ENCODE measurements around the gene TBC1D4. TPM values are rescaled to one million over a fixed set of nuclear protein-coding genes. Genes with fewer than 3 reads are reported as not detected.
"Not testable (repeated sequence)": the region's sequence is repeated elsewhere in the genome, so short reads cannot be mapped to it uniquely, and the experiment has no call there.

TBC1D4 gene
- total RNA-seq, 1 donor from 2014 or later, result 84.9 TPM

DNA sequence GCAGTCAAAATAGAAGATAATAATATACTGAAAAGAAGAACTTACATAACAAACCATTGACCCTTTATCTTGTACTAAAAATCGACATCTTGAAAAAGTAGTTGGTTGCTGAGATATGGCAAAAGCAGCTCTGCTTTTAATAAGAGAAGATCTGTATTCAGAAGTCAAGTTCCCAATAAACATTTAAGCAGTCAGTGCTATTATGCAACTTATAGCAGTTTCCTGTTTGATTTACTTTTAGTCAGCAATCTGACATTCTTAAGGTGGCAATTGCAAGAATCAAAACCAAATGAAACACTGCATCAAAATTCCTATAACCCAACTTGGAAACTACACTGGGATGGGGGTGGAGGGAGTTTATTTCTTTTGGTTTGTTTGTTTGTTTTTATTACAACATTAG is 165.5 kb downstream of the TBC1D4 start:
- no peak for DNase-seq (ENCODE audit: low spot score)
- intact Hi-C loops (cut with DNase I), result no loop called here

GRCh38 chr13:75312884-75313520 is 169.0 kb downstream of the TBC1D4 start:
- intact Hi-C loops (cut with DNase I), result no loop called here
- no peak for DNase-seq (ENCODE audit: low spot score)

DNA sequence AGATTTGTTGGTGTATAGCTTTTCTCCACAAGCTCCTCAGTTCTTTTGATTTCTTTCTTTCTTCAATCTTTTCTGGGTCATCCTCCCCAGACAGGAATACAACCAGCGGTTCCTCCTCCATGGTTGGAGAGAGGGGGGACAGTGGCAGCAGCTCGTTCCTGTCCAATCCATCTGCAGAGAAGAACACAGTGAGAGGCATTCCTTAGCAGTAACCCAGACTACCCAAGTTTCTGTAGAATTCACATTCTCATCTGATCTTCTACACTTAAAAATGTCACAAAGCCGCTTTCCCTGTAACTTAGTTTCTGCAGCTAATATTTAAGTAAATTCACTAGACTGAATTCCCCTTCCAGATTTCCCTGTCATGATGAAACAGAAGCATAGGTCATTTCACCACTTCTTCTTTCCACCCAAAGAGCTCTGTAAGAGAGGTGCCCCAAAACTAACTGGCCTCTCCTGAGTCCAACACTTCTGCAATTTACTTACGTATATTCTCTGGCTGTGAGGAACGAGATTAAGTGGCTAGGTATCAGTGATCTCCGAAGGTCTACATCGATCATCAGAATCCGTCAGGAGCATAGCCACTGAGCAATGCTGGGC is 171.9 kb downstream of the TBC1D4 start:
- intact Hi-C loops (cut with DNase I), result loop anchor here (10.0 kb wide), 1 partner anchor 175 kb away; the partner anchor contains the start of gene TBC1D4
- DNase-seq (ENCODE audit: low spot score), result no peak

- DNase-seq (ENCODE audit: low spot score), result no peak
- intact Hi-C loops (cut with DNase I), result loop anchor here (10.0 kb wide), 1 partner anchor 177 kb away; the partner anchor contains the start of gene TBC1D4
Measured at GRCh38 chr13:75308222-75308621, 173.7 kb downstream of the TBC1D4 start.

DNA sequence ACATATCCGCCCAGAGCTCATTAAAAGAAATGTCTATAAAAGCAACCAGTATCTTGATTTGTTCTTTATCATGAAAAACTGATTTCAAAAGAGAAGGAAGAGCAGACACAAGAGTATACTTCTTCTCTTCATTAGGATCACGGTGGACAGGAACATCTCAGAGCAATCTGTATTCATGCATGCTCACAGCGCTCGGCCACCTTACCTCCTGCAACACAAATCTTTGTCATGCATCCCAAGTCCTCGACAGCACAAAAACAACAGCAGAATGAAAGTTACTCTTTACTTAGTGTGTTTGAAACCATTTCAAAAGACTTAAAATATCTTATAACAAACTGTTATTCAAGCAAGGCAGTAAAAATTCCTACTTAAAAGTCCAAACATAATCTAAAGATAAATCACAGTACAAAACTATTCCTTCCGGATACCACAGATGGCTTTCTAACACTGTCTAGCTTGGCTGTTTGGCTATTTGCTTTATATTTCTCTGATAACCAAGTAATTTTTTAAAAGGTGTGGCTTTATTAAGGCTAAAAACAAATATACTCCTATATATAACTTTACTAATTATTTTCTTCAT is 174.5 kb downstream of the TBC1D4 start:
- intact Hi-C loops (cut with DNase I), result loop anchor here (10.0 kb wide), 1 partner anchor 177 kb away; the partner anchor contains the start of gene TBC1D4
- no peak for DNase-seq (ENCODE audit: low spot score)

DNA sequence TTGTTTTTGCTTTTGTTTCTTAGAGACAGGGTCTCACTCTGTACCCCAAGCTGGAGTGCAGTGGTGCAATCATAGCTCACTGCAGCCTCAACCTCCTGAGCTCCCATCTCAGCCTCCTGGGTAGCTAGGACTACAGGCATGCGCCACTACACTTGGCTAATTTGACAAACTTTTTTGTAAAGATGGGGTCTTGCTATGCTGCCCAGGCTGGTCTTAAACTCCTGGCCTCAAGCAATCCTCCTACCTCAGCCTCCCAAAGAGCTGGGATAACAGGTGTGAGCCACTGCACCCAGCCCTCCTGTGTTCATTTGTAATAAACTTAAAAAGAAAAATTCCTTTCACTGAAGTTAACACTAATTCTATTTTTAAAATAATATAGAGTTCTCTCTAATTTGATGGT is 175.0 kb downstream of the TBC1D4 start:
- intact Hi-C loops (cut with DNase I), result loop anchor here (10.0 kb wide), 1 partner anchor 178 kb away; the partner anchor contains the start of gene TBC1D4
- not testable (repeated sequence) for DNase-seq (ENCODE audit: low spot score)

- DNase-seq (ENCODE audit: low spot score), result no peak
- intact Hi-C loops (cut with DNase I), result loop anchor here (10.0 kb wide), 1 partner anchor 180 kb away; the partner anchor contains the start of gene TBC1D4
Measured at GRCh38 chr13:75305059-75305458, 176.9 kb downstream of the TBC1D4 start.

DNA sequence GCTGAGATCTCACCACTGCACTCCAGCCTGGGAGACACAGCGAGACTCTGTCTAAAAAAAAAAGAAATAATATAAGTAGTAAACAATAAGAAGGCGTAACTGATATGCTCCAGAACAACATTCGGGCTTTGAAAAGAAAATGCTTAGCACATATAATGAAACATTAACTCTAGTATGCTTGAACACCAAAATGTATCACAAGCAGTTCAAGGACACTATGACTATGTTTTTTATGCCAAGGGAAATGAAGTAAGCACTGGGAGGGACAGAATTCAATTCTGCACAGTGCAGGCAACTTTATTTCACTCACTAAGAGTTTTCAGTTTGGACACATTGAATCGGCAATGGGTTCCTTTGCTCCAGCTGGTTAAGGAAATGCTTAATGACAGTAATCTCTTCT is 178.7 kb downstream of the TBC1D4 start:
- DNase-seq (ENCODE audit: low spot score), result no peak
- intact Hi-C loops (cut with DNase I), result loop anchor here (10.0 kb wide), 1 partner anchor 182 kb away; the partner anchor contains the start of gene TBC1D4

GRCh38 chr13:75302071-75302698 is 179.8 kb downstream of the TBC1D4 start:
- intact Hi-C loops (cut with DNase I), result loop anchor here (10.0 kb wide), 1 partner anchor 183 kb away; the partner anchor contains the start of gene TBC1D4

DNA sequence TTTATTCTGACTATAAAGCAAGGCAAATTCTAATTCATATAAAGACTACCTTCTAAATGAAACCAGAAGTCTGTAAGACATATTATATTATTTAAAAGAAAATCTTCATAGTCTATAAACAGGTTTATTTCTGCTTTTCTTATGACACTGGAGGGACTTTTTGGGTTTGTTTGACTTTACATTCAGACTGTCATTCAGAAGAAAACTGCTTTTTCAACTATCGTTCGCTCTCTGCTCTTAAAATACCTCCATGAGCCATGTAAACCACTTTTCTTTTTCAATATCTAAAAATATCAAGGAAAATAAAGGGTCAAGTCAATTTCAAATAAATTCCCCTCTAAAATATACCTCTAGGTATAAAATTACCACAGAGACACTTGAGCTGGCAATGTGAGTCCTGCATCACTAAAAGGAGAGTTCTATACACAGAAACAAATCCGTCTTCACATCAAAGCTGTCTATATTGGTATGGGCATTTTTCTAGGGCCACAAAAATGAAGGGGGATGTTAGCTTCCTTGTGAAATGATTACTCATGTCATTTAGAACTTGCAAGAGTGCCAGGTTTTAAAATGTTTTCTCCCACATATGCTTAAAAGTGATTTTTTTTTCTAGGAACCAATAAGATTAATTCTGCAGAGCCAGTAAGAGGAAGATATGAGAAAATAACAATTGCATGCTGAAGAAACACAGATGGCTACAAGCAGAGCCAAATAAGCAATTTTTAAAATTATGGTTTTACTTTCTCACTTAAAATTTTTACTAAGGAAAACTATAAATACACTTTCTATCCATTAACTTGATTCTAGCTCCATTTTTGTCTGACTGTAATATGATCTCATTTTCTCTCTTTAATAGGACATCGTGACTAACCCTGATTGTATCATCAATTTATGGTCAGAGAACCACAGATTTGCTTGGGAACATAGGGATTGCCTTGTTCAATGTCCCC is 181.8 kb downstream of the TBC1D4 start:
- no peak for DNase-seq (ENCODE audit: low spot score)
- intact Hi-C loops (cut with DNase I), result loop anchor here (10.0 kb wide), 1 partner anchor 185 kb away; the partner anchor contains the start of gene TBC1D4

More at GRCh38 chr13:75302071-75302698, 179.8 kb downstream of the TBC1D4 start:
- DNase-seq (ENCODE audit: low spot score), result no peak

GRCh38 chr13:75299246-75299645 is 182.7 kb downstream of the TBC1D4 start:
- intact Hi-C loops (cut with DNase I), result no loop called here

GRCh38 chr13:75296641-75297040 is 185.3 kb downstream of the TBC1D4 start:
- intact Hi-C loops (cut with DNase I), result no loop called here
- no peak for DNase-seq (ENCODE audit: low spot score)

More at GRCh38 chr13:75299246-75299645, 182.7 kb downstream of the TBC1D4 start:
- DNase-seq (ENCODE audit: low spot score), result no peak

GRCh38 chr13:75295201-75295600 is 186.8 kb downstream of the TBC1D4 start:
- no peak for DNase-seq (ENCODE audit: low spot score)
- intact Hi-C loops (cut with DNase I), result no loop called here

DNA sequence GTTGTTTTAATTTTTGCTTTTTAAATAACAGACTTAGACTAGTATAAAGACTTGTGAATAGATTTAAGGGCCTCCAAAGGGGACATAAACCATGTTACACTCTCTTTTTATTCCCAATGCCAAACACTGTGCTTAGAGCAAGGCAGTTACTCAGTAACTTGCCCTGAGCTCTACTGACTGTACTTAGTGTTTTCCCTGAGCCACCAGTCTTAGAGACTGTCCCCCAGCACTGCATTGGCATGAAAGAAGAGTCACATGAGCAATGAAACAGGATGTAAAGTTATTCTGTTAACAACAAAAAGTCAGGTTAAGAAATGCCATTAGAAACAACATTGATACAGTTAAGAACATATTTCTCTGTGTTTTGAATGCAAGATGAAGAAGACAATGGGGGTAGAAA is 187.9 kb downstream of the TBC1D4 start:
- intact Hi-C loops (cut with DNase I), result no loop called here
- no peak for DNase-seq (ENCODE audit: low spot score)

DNA sequence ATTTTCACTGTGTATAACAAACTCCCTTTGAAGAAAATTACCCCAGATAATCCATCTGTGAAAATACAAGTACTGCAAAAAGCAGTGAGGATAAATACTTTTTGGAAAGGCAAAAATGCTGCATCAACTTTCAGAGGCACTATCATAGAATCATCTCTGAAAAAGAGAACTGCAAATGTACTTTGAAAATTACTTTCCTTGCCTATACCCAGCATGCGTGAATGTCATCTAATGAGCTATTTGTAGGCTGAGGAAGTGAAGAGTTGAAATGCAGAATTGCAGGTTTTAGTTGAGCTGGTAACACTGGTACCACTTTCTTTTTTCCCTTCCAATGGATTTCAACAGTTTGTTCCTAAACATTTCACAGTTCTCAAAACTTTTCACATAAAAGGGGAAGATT is 196.7 kb downstream of the TBC1D4 start:
- intact Hi-C loops (cut with DNase I), result no loop called here
- no peak for DNase-seq (ENCODE audit: low spot score)

GRCh38 chr13:75279834-75280369 is 202.1 kb downstream of the TBC1D4 start:
- intact Hi-C loops (cut with DNase I), result no loop called here

DNA sequence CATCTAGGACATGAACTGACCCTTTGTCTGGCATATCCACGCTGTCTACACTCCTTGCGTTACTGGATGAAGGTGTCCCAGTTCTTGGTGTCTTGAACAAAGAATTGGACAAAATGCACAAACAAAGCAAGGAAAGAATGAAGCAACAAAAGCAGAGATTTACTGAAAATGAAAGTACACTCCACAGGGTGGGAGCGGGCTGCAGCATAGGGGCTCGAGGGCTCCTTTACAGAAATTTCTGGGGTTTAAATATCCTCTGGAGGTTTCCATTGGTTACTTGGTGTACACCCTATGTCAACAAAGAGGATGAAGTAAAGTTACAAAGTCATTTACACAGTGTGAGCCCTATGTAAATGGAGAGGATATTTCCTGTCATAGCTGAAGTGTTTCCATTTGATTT is 208.3 kb downstream of the TBC1D4 start:
- intact Hi-C loops (cut with DNase I); DNase-seq (ENCODE audit: low spot score): not testable (repeated sequence)

More at GRCh38 chr13:75279834-75280369, 202.1 kb downstream of the TBC1D4 start:
- no peak for DNase-seq (ENCODE audit: low spot score)

DNA sequence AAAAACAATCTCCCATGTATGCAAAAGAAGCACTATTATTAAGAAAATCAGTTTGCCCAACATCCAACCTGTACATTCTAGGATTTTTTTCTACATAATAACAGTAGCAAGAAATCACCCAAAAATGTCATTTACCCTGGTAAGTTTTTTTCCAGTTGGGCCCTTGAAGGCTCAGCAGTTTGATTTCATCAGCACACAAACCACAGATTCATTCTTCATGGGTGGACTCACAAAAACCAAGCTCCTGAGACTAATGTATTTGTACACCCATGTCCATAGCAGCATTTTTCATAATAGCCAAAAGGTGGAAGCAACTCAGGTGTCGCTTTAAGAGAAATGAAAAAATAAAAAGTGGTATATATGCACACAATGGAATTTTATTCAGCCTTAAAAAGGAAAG is 210.1 kb downstream of the TBC1D4 start:
- intact Hi-C loops (cut with DNase I), result no loop called here
- DNase-seq (ENCODE audit: low spot score), result no peak

DNA sequence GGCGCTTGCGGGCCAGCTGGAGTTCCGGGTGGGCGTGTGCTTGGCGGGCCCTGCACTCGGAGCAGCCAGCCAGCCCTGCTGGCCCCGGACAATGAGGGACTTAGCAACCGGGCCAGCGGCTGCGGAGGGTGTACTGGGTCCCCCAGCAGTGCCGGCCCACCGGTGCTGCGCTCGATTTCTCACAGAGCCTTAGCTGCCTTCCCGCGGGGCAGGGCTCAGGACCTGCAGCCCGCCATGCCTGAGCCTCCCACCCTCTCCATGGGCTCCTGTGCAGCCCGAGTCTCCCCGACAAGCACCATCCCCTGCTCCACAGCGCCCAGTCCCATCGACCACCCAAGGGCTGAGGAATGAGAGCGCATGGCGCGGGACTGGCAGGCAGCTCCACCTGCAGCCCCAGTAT is 213.5 kb downstream of the TBC1D4 start:
- DNase-seq (ENCODE audit: low spot score), result not testable (repeated sequence)

More for the DNA sequence above, 213.5 kb downstream of the TBC1D4 start:
- intact Hi-C loops (cut with DNase I), result not testable (repeated sequence)

Measured in cardiac septum (tissue), 1 donor.